Endothelial cell of umbilical vein (primary cell): ENCODE data around the gene MTCH1. TPM values are rescaled to one million over a fixed set of nuclear protein-coding genes. Genes with fewer than 3 reads are reported as not detected.

ENCODE experiments used
- Bru-seq: library from RNA; stranded (reverse); fragments of 400-500 nt; gene quantifications from one replicate; lab custom pipeline; 2021; lab: Mats Ljungman, UMichigan
- BruChase-seq, 2 experiments: library from RNA; stranded (reverse); fragments of 400-500 nt; gene quantifications; one replicate each; lab custom pipeline; 2021; lab: Mats Ljungman, UMichigan
- BruUV-seq: library from RNA; stranded (reverse); fragments of 400-500 nt; replicated peaks from 2 replicates; lab custom pipeline; 2021; lab: Mats Ljungman, UMichigan
- CTCF ChIA-PET: fragments of 300-600, 350-600 bp; sonication (Branson Sonifier 250); formaldehyde crosslinking; loops from one replicate; lab custom pipeline; 2021; ENCODE audit warnings: antibody characterized with exemption, inconsistent platforms; lab: Charles Lee
- POLR2A ChIA-PET: fragments of 300-600, 350-600 bp; sonication (Branson Sonifier 250); formaldehyde crosslinking; loops from one replicate; lab custom pipeline; 2021; ENCODE audit warnings: antibody characterized with exemption, inconsistent platforms; lab: Charles Lee
- DNase-seq: peaks from one replicate; pipeline ENCODE4 v3.0.0-alpha.2; 2011; ENCODE audit warnings: low read depth, low spot score
- FAIRE-seq: peaks from 2 replicates; lab custom pipeline; 2011; peaks lifted over from hg19 to GRCh38; lab: Jason Lieb, UNC
- H2AFZ ChIP-seq: 2 replicates; pipeline ENCODE4 v1.6.0; 2012; ENCODE audit warnings: low read depth, low read length, control low read depth, inconsistent platforms
- H3K27ac ChIP-seq: 2 replicates; pipeline ENCODE4 v1.5.1; 2011; ENCODE audit warnings: low read depth, mild to moderate bottlenecking, control low read depth, low read length, moderate library complexity; ENCODE audit not compliant: insufficient read depth
- H3K27me3 ChIP-seq, 2 experiments: 2 replicates each; pipeline versions ENCODE4 v1.6.0 to v1.6.1; 2011; ENCODE audit warnings: low read length in 2 of 2, mixed read lengths in 1 of 2; ENCODE audit not compliant: control insufficient read depth in 2 of 2, insufficient read depth in 2 of 2
- H3K36me3 ChIP-seq, 2 experiments: 2 replicates in 1 of 2; 3 replicates in 1 of 2; pipeline ENCODE4 v1.5.1; 2011; ENCODE audit warnings: low read length in 2 of 2, mild to moderate bottlenecking in 1 of 2, moderate library complexity in 1 of 2; ENCODE audit not compliant: control insufficient read depth in 2 of 2, insufficient read depth in 2 of 2; ENCODE audit errors: extremely low read depth in 1 of 2
- H3K4me1 ChIP-seq: 3 replicates; pipeline ENCODE4 v1.5.1; 2011; ENCODE audit warnings: mild to moderate bottlenecking, low read length; ENCODE audit not compliant: control insufficient read depth, insufficient read depth; ENCODE audit errors: extremely low read depth
- H3K4me2 ChIP-seq: 2 replicates; pipeline ENCODE4 v1.6.1; 2011; ENCODE audit warnings: low read length, control low read depth, mixed read lengths; ENCODE audit not compliant: insufficient read depth
- H3K4me3 ChIP-seq, 3 experiments: fragments of 200-600 bp in 1 of 3; sonication (generic), shearing (Covaris generic) in 1 of 3; replicated peaks in 1 of 3; 2 replicates each; pipeline ENCODE4 v1.5.1; 2011 to 2016; ENCODE audit warnings: control low read depth in 3 of 3, low read length in 3 of 3, mild to moderate bottlenecking in 2 of 3, inconsistent platforms in 1 of 3, low read depth in 1 of 3, moderate library complexity in 1 of 3; ENCODE audit not compliant: insufficient read depth in 1 of 3
- H3K79me2 ChIP-seq: 2 replicates; pipeline ENCODE4 v1.6.0; 2012; ENCODE audit warnings: low read length, inconsistent platforms; ENCODE audit not compliant: control insufficient read depth, insufficient read depth
- H3K9ac ChIP-seq: replicated peaks from 2 replicates; pipeline ENCODE3; 2011; ENCODE audit warnings: low read length, control low read depth; ENCODE audit not compliant: insufficient read depth; ENCODE audit errors: extremely low read depth
- H3K9me1 ChIP-seq: replicated peaks from 3 replicates; pipeline ENCODE4 v1.6.0; 2011; ENCODE audit warnings: mild to moderate bottlenecking, low read length; ENCODE audit not compliant: control insufficient read depth, insufficient read depth; ENCODE audit errors: extremely low read depth
- H3K9me3 ChIP-seq: replicated peaks from 2 replicates; pipeline ENCODE4 v1.5.1; 2012; ENCODE audit warnings: low read length, inconsistent platforms; ENCODE audit not compliant: control insufficient read depth, insufficient read depth
- H4K20me1 ChIP-seq: replicated peaks from 2 replicates; pipeline ENCODE3; 2011; ENCODE audit warnings: mild to moderate bottlenecking, low read length; ENCODE audit not compliant: control insufficient read depth, insufficient read depth; ENCODE audit errors: extremely low read depth
- CTCF ChIP-seq, 2 donors: IDR thresholded peaks; 1 replicate in 1 of 2; 2 replicates in 1 of 2; pipeline ENCODE4 v1.5.1; 2011; ENCODE audit warnings: low read length in 2 of 2, mild to moderate bottlenecking in 2 of 2, moderate library complexity in 2 of 2, control low read depth in 1 of 2, inconsistent platforms in 1 of 2, low read depth in 1 of 2; ENCODE audit not compliant: insufficient read depth in 1 of 2; ENCODE audit errors: extremely low read depth in 1 of 2
- EZH2 ChIP-seq: IDR thresholded peaks from 2 replicates; pipeline ENCODE4 v1.6.1; 2012; ENCODE audit warnings: borderline replicate concordance, low read depth, mild to moderate bottlenecking, moderate library complexity, low read length, inconsistent platforms; ENCODE audit not compliant: severe bottlenecking
- FOS ChIP-seq: IDR thresholded peaks from 2 replicates; pipeline ENCODE4 v1.6.1; 2011; ENCODE audit warnings: mild to moderate bottlenecking, low read length, moderate library complexity, borderline replicate concordance; ENCODE audit not compliant: insufficient read depth
- GATA2 ChIP-seq: IDR thresholded peaks from 2 replicates; pipeline ENCODE4 v1.7.0; 2011; ENCODE audit warnings: low read depth, mild to moderate bottlenecking, moderate library complexity, mixed read lengths, low read length; ENCODE audit not compliant: insufficient read length, insufficient read depth
- JUN ChIP-seq: IDR thresholded peaks from 2 replicates; pipeline ENCODE4 v1.6.1; 2011; ENCODE audit warnings: borderline replicate concordance, low read depth; ENCODE audit not compliant: insufficient read length, insufficient read depth
- MAX ChIP-seq: IDR thresholded peaks from 2 replicates; pipeline ENCODE4 v1.6.1; 2011; ENCODE audit not compliant: insufficient read depth, insufficient read length
- MYC ChIP-seq: IDR thresholded peaks from one replicate; pipeline ENCODE4 v1.6.1; 2011; ENCODE audit warnings: mild to moderate bottlenecking, low read depth, low read length
- POLR2A ChIP-seq: IDR thresholded peaks from 2 replicates; pipeline ENCODE4 v1.6.1; 2012; ENCODE audit warnings: low read depth, mild to moderate bottlenecking, control low read depth, low read length
- POLR2AphosphoS5 ChIP-seq: IDR thresholded peaks from 2 replicates; pipeline ENCODE4 v1.6.1; 2012; ENCODE audit warnings: low read depth, mild to moderate bottlenecking, control low read depth, low read length, moderate library complexity; ENCODE audit not compliant: insufficient read depth
- dilution Hi-C: fragments of 300-500 bp; cut with MboI; formaldehyde crosslinking; loops from one replicate; pipeline ENCODE4 v1.15.0; 2019; ENCODE audit warnings: low sequenced_read_pairs; ENCODE audit not compliant: extremely low pct_ligation_motif_present
- intact Hi-C: fragments of 100-400 bp; cut with micrococcal nuclease; formaldehyde crosslinking; loops from one replicate; pipeline ENCODE4 v1.10.0; 2022
- long read RNA-seq: library from polyadenylated mRNA; stranded (forward); transcript quantifications from one replicate; pipeline ENCODE4 v2.0.0, GENCODE V29; 2021
- polyA minus RNA-seq, 3 experiments: library from RNA; depleted of rRNA, polyadenylated mRNA; stranded (reverse); fragments of >200 nt; gene quantifications; 1 replicate in 1 of 3; 2 replicates in 2 of 3; pipeline ENCODE4 v1.2.3, GENCODE V29; 2011
- polyA plus RNA-seq, 4 experiments: library from polyadenylated mRNA; depleted of rRNA in 3 of 4; stranded (reverse) in 3 of 4; unstranded in 1 of 4; fragments of >200 nt; gene quantifications; 2 replicates each; pipeline versions ENCODE4 v1.2.1 to v1.2.3, GENCODE V29; 2011 to 2012; ENCODE audit warnings: missing spikeins in 1 of 4
- total RNA-seq: library from RNA; stranded (reverse); gene quantifications from 2 replicates; pipeline ENCODE4 v1.2.3, GENCODE V29; 2021

Gene MTCH1
- total RNA-seq (218 and 226 TPM in 2 replicates), polyA plus RNA-seq (206 and 228 TPM in 2 replicates), polyA minus RNA-seq (178 and 180 TPM in 2 replicates), Bru-seq, nascent RNA (percentile 86 among the genes with signal in this experiment), BruChase-seq, experiment 1, labeled RNA remaining after a 6-hour chase (percentile 96 among the genes with signal in this experiment), BruChase-seq, experiment 2, labeled RNA remaining after a 2-hour chase (percentile 93 among the genes with signal in this experiment)
- 198 and 207 TPM in 2 replicates for polyA plus RNA-seq (2011; cell fraction: cytosol; rRNA removed)
- 220 TPM in 2 replicates for polyA plus RNA-seq (2011; cell fraction: nucleus; rRNA removed)
- 213 and 240 TPM in 2 replicates for polyA plus RNA-seq (2012)
- polyA minus RNA-seq (2011; cell fraction: cytosol; rRNA and poly(A)+ RNA removed) = 71.8 TPM
- polyA minus RNA-seq (2011; cell fraction: nucleus; rRNA and poly(A)+ RNA removed) = 89.6 and 94.9 TPM in 2 replicates
- long read RNA-seq, transcript MTCH1-204 (11 exons, 1,572 nt) = minor isoform, 15 of 1,210 reads
- long read RNA-seq, transcript MTCH1-201 (12 exons, 2,006 nt) = major isoform, 643 of 1,210 reads
- long read RNA-seq, transcript MTCH1-202 (12 exons, 2,057 nt) = minor isoform, 387 of 1,210 reads
- long read RNA-seq, partial matches to known transcripts = 48 of 1,210 reads
- long read RNA-seq, other reads (novel, unspliced or antisense) = 115 of 1,210 reads

- H3K4me2 ChIP-seq = peak within 1 kb of the TSS; percentile 80
- CTCF ChIA-PET = interaction anchor here (0.9 to 1.7 kb wide), 9 partner anchors 8 to 224 kb away, joined by 3 to 14 read pairs (median 5); partner anchors contain the start of gene C6orf89
- peaks cover 0 to 4% of the 10 kb centered on the region in 2 experiments for H3K36me3 ChIP-seq
- no peaks in the 10 kb centered on the region for H3K9me1 ChIP-seq
- peaks cover 49% of the 10 kb centered on the region for H3K79me2 ChIP-seq
- H2AFZ ChIP-seq = peak within 1 kb of the TSS; percentile 49
- POLR2A ChIA-PET = interaction anchor here (1.0 to 1.3 kb wide), 4 partner anchors 21 to 111 kb away, joined by 3 to 6 read pairs (median 4); partner anchors contain the start of gene PPIL1
- DNase-seq = peak; percentile 86
- H3K9me3 ChIP-seq = no peaks in the 10 kb centered on the region
- peak; percentile 84 for FAIRE-seq
- no TSS peak for BruUV-seq
- intact Hi-C loops (loop anchor here (1.0 to 10.0 kb wide), 3 partner anchors 32 to 221 kb away; no protein-coding TSS in a partner anchor), dilution Hi-C loops (no loop called here)
- TF ChIP-seq FOS (no peak), EZH2 (no peak), POLR2AphosphoS5 (peak; percentile 98), MYC (no peak), CTCF (IDR thresholded peaks at IDR 0.05; ENCODE audit: extremely low read depth in 1 of 2, insufficient read depth in 1 of 2, low read depth in 1 of 2, low read length in 2 of 2) (no peak), JUN (no peak), GATA2 (no peak), MAX (peak; percentile 94), POLR2A (peak; percentile 97)
- H3K9ac ChIP-seq = peak within 1 kb of the TSS; percentile 97
- H4K20me1 ChIP-seq = peaks cover 3% of the 10 kb centered on the region
- H3K27me3 ChIP-seq = peaks cover 0 to 5% of the 10 kb centered on the region in 2 experiments
- H3K27ac ChIP-seq = peak within 1 kb of the TSS; percentile 71
- H3K4me3 ChIP-seq = peak within 1 kb of the TSS; percentile 71 to 95 (median 87)
- peaks cover 29% of the 10 kb centered on the region for H3K4me1 ChIP-seq
Observed at GRCh38 chr6:36985808-36986703, at the start of gene MTCH1. MTCH1 (minus strand) TSS chr6:36986196; CDS start chr6:36986173, 23 bp downstream.
